GM12878 (cell line): ENCODE data around the gene IGF2R. TPM values are rescaled to one million over a fixed set of nuclear protein-coding genes. Genes with fewer than 3 reads are reported as not detected.

Experiments
- ATAC-seq: fragments of 200-7000 bp; cut with Tn5 transposase; 3 replicates; pipeline ENCODE4 v1.9.1; 2020; ENCODE audit warnings: mild to moderate bottlenecking, moderate library complexity
- BruUV-seq: library from RNA; stranded (reverse); fragments of 400-500 nt; replicated peaks from 2 replicates; lab custom pipeline; 2021; lab: Mats Ljungman, UMichigan
- CTCF ChIA-PET: fragments of 300-600 bp; sonication (Branson Sonifier 250); formaldehyde crosslinking; extraction: SDS; loops from one replicate; lab custom pipeline; 2021; ENCODE audit warnings: inconsistent platforms; lab: Yijun Ruan, JAX
- POLR2A ChIA-PET: fragments of 350-600 bp; formaldehyde crosslinking; extraction: SDS; loops from one replicate; lab custom pipeline; 2021; ENCODE audit warnings: inconsistent platforms; lab: Charles Lee
- RAD21 ChIA-PET: fragments of 300-600 bp; sonication (Branson Sonifier 250); formaldehyde crosslinking; loops from one replicate; lab custom pipeline; 2023; ENCODE audit warnings: antibody characterized with exemption; ENCODE audit not compliant: unreplicated experiment; lab: Charles Lee
- SMC1A ChIA-PET: fragments of 300-600 bp; sonication (Branson Sonifier 250); formaldehyde crosslinking; loops from one replicate; lab custom pipeline; 2023; ENCODE audit not compliant: unreplicated experiment, uncharacterized antibody; lab: Charles Lee
- DNase-seq: peaks from one replicate; pipeline ENCODE4 v3.0.0-alpha.2; 2011; ENCODE audit warnings: low read depth, low spot score
- FAIRE-seq: peaks from 3 replicates; lab custom pipeline; 2011; peaks lifted over from hg19 to GRCh38; lab: Jason Lieb, UNC
- H2AFZ ChIP-seq: 2 replicates; pipeline ENCODE4 v1.6.0; 2011; ENCODE audit warnings: low read depth, low read length, control low read depth; ENCODE audit not compliant: control insufficient read depth
- H3K27ac ChIP-seq: 2 replicates; pipeline ENCODE4 v1.5.1; 2011; ENCODE audit warnings: control low read depth; ENCODE audit not compliant: control insufficient read depth, insufficient read depth
- H3K27me3 ChIP-seq, 2 experiments: replicated peaks in 1 of 2; 2 replicates each; pipeline versions ENCODE4 v1.6.0 to v1.6.1; 2011; ENCODE audit warnings: low read length in 1 of 2; ENCODE audit not compliant: control insufficient read depth in 2 of 2, insufficient read depth in 2 of 2
- H3K36me3 ChIP-seq, 2 experiments: 2 replicates each; pipeline ENCODE4 v1.5.1; 2011; ENCODE audit warnings: low read length in 1 of 2; ENCODE audit not compliant: control insufficient read depth in 2 of 2, insufficient read depth in 2 of 2
- H3K4me1 ChIP-seq: 2 replicates; pipeline ENCODE4 v1.6.1; 2011; ENCODE audit warnings: mild to moderate bottlenecking, low read length, moderate library complexity, mixed read lengths; ENCODE audit not compliant: control insufficient read depth, insufficient read depth
- H3K4me2 ChIP-seq: 2 replicates; pipeline ENCODE4 v1.6.0; 2011; ENCODE audit warnings: control low read depth; ENCODE audit not compliant: control insufficient read depth, insufficient read depth
- H3K4me3 ChIP-seq: fragments of 200-600 bp; sonication (generic); 2 replicates; pipeline ENCODE4 v1.5.1; 2016
- H3K79me2 ChIP-seq: 2 replicates; pipeline ENCODE4 v1.6.0; 2011; ENCODE audit warnings: low read length; ENCODE audit not compliant: control insufficient read depth, insufficient read depth
- H3K9ac ChIP-seq: 2 replicates; pipeline ENCODE4 v1.8.0; 2011; ENCODE audit warnings: low read length, control low read depth, mixed read lengths; ENCODE audit not compliant: control insufficient read depth, insufficient read depth
- H3K9me3 ChIP-seq: replicated peaks from 3 replicates; pipeline ENCODE4 v1.5.1; 2011; ENCODE audit warnings: mild to moderate bottlenecking, low read length; ENCODE audit not compliant: control insufficient read depth, insufficient read depth
- H4K20me1 ChIP-seq: 2 replicates; pipeline ENCODE4 v1.6.0; 2011; ENCODE audit not compliant: control insufficient read depth, insufficient read depth
- BMI1 ChIP-seq: fragments of 450-650 bp; IDR thresholded peaks from 2 replicates; pipeline ENCODE4 v1.6.1; 2016; ENCODE audit warnings: mild to moderate bottlenecking, moderate library complexity, borderline replicate concordance
- EGR1 ChIP-seq, 2 experiments: IDR thresholded peaks; 1 replicate in 1 of 2; 2 replicates in 1 of 2; pipeline ENCODE4 v1.6.1; 2011 to 2012; ENCODE audit warnings: low read depth in 2 of 2, low read length in 2 of 2, borderline replicate concordance in 1 of 2, mild to moderate bottlenecking in 1 of 2, moderate library complexity in 1 of 2
- FOS ChIP-seq: IDR thresholded peaks from 3 replicates; pipeline ENCODE4 v1.6.1; 2011; ENCODE audit warnings: borderline replicate concordance; ENCODE audit not compliant: insufficient read length; ENCODE audit errors: extremely low read depth
- NKRF ChIP-seq: fragments of 450-650 bp; conservative IDR thresholded peaks from 2 replicates; pipeline ENCODE4 v1.6.1; 2017; ENCODE audit warnings: mild to moderate bottlenecking, moderate library complexity
- PRDM15 ChIP-seq: fragments of 450-650 bp; formaldehyde crosslinking; IDR thresholded peaks from 2 replicates; pipeline ENCODE4 v1.4.0; 2020; ENCODE audit warnings: mild to moderate bottlenecking, moderate library complexity
- RB1 ChIP-seq: fragments of 450-650 bp; formaldehyde crosslinking; IDR thresholded peaks from 2 replicates; pipeline ENCODE4 v1.6.1; 2017; ENCODE audit warnings: mild to moderate bottlenecking, borderline replicate concordance
- RELA ChIP-seq: fragments of 450-650 bp; IDR thresholded peaks from 2 replicates; pipeline ENCODE4 v1.8.0; 2014; ENCODE audit warnings: borderline replicate concordance; ENCODE audit not compliant: partially characterized antibody
- STAT1 ChIP-seq: fragments of 450-650 bp; conservative IDR thresholded peaks from 2 replicates; pipeline ENCODE4 v1.6.1; 2014; ENCODE audit warnings: antibody characterized with exemption, mild to moderate bottlenecking
- ZNF274 ChIP-seq: IDR thresholded peaks from one replicate; pipeline ENCODE4 v1.8.0; 2011; ENCODE audit not compliant: insufficient read length, insufficient read depth
- WGBS: methylation state at CpG from one replicate; pipeline ENCODE4 v1.1.6; 2016; ENCODE audit warnings: low lambda C conversion rate; ENCODE audit not compliant: insufficient replicate concordance, insufficient coverage; ENCODE audit errors: missing lambda C conversion rate; 5-methylcytosine and 5-hydroxymethylcytosine counted together
- in situ Hi-C: fragments of 300-500 bp; cut with MboI; formaldehyde crosslinking; loops from 9 replicates; pipeline ENCODE4 v1.14.3; 2018; ENCODE audit warnings: mixed read lengths
- intact Hi-C: fragments of 100-400 bp; cut with micrococcal nuclease; formaldehyde crosslinking; loops from one replicate; pipeline ENCODE4 v1.14.2; 2022; ENCODE audit not compliant: unreplicated experiment
- polyA plus RNA-seq, 11 experiments: library from polyadenylated mRNA; depleted of rRNA in 4 of 11; unstranded in 6 of 11; stranded (reverse) in 5 of 11; fragments of >200 nt; fragmentation: Nextera tagmentation in 4 of 11; fragmentation: Illumina TruSeq in 1 of 11; extraction: Ambion mirVana in 4 of 11; extraction: Trizol in 1 of 11; gene quantifications; 1 replicate in 1 of 11; 2 replicates in 10 of 11; pipeline versions ENCODE4 v1.2.1 to v1.2.3, GENCODE V29; 2011 to 2016; ENCODE audit warnings: inconsistent platforms in 2 of 11, missing spikeins in 2 of 11, low read depth in 1 of 11
- total RNA-seq, 4 experiments: library from RNA; depleted of rRNA in 3 of 4; stranded (reverse); fragments of >200 nt in 3 of 4; fragmentation: Illumina TruSeq in 1 of 4; extraction: Trizol in 1 of 4; gene quantifications; 2 replicates each; pipeline versions ENCODE4 v1.2.1 to v1.2.3, GENCODE V29; 2013 to 2021

Gene IGF2R
- total and polyA plus RNA-seq, 10 of the 15 experiments (the other 5 are each of a cell fraction or from before 2014, with no cell fraction given): 1.00 to 40.1 (median 16.8) TPM

GRCh38 chr6:159933077-159933476 lies 35.8 kb upstream of the IGF2R start:
- Histone ChIP-seq H3K9ac (no peak overlapping the region), H3K4me3 (no peak overlapping the region), H3K27ac (no peak overlapping the region), H2AFZ (no peak overlapping the region), H3K27me3 (no peaks in the 10 kb centered on the region), H3K4me1 (peaks cover 25% of the 10 kb centered on the region), H3K4me2 (no peak overlapping the region), H3K79me2 (no peaks in the 10 kb centered on the region), H3K36me3 (no peaks in the 10 kb centered on the region), H4K20me1 (no peaks in the 10 kb centered on the region), H3K9me3 (peaks cover 2% of the 10 kb centered on the region; the same call in 1 of the 3 replicates)
- BruUV-seq: no TSS peak
- no peak for ATAC-seq
- no peak for FAIRE-seq
- intact Hi-C loops (loop anchor here (5.0 kb wide), 2 partner anchors 146 to 206 kb away; partner anchors contain the start of genes TCP1 and WTAP), in situ Hi-C loops (no loop called here)
- DNase-seq: no peak
- ChIA-PET RAD21 (interaction anchor here (0.8 to 5.5 kb wide), 6 partner anchors 8 to 142 kb away, joined by 3 to 34 read pairs (median 4); partner anchors contain the start of gene MRPL18), CTCF (interaction anchor here (1.0 to 2.5 kb wide), 4 partner anchors 7 to 70 kb away, joined by 3 to 11 read pairs (median 10); no protein-coding TSS in a partner anchor), SMC1A (interaction anchor here (0.8 to 6.8 kb wide), 12 partner anchors 9 to 245 kb away, joined by 3 to 95 read pairs (median 4); partner anchors contain the start of gene IGF2R), POLR2A (interaction anchor here (0.9 to 1.1 kb wide), 2 partner anchors 20 to 48 kb away, joined by 3 read pairs; no protein-coding TSS in a partner anchor)
- TF ChIP-seq EGR1 (IDR thresholded peaks at IDR 0.05; ENCODE audit: borderline replicate concordance in 1 of 2, low read depth in 2 of 2, low read length in 2 of 2) (no peak), NKRF (no peak), RB1 (no peak), FOS (no peak), STAT1 (no peak), PRDM15 (CRISPR knock-in tag) (no peak), RELA (no peak), BMI1 (no peak), ZNF274 (no peak)
- WGBS: 91% methylated on average over 1 of the region's 1 CpG
